H9 (cell line): ENCODE results near the gene LDB2. TPM values are rescaled to one million over a fixed set of nuclear protein-coding genes. Genes with fewer than 3 reads are reported as not detected.

Source experiments
- DNase-seq: peaks from one replicate; pipeline ENCODE4 v3.0.0-alpha.2; 2017
- H2AFZ ChIP-seq: one replicate; pipeline ENCODE4 v1.6.1; 2013; ENCODE audit warnings: mild to moderate bottlenecking, low read length, control low read depth, moderate library complexity
- H2AK5ac ChIP-seq: 2 replicates; pipeline ENCODE4 v1.6.1; 2013; ENCODE audit warnings: low read length, control low read depth, mixed read lengths; ENCODE audit not compliant: insufficient read length
- H2BK120ac ChIP-seq: one replicate; pipeline ENCODE4 v1.6.1; 2013; ENCODE audit warnings: low read depth, mild to moderate bottlenecking, low read length, control low read depth, inconsistent platforms; ENCODE audit not compliant: poor library complexity, severe bottlenecking
- H2BK12ac ChIP-seq: 2 replicates; pipeline ENCODE4 v1.6.1; 2013; ENCODE audit warnings: low read length, control low read depth, mixed read lengths, low read depth; ENCODE audit not compliant: insufficient read length
- H2BK15ac ChIP-seq: 2 replicates; pipeline ENCODE4 v1.6.1; 2013; ENCODE audit warnings: low read depth, low read length, control low read depth
- H2BK20ac ChIP-seq: one replicate; pipeline ENCODE4 v1.6.1; 2013; ENCODE audit warnings: low read depth, mild to moderate bottlenecking, low read length, control low read depth, inconsistent platforms; ENCODE audit not compliant: poor library complexity, severe bottlenecking
- H2BK5ac ChIP-seq: 2 replicates; pipeline ENCODE4 v1.6.1; 2013; ENCODE audit warnings: low read length, control low read depth, mixed read lengths; ENCODE audit not compliant: insufficient read length
- H3K14ac ChIP-seq: 2 replicates; pipeline ENCODE4 v1.6.1; 2013; ENCODE audit warnings: low read length, control low read depth; ENCODE audit not compliant: insufficient read depth
- H3K18ac ChIP-seq: 2 replicates; pipeline ENCODE4 v1.6.1; 2013; ENCODE audit warnings: low read depth, mild to moderate bottlenecking, mixed read lengths, low read length, control low read depth; ENCODE audit not compliant: insufficient read length
- H3K23ac ChIP-seq: 2 replicates; pipeline ENCODE4 v1.6.1; 2013; ENCODE audit warnings: low read length, control low read depth, mixed read lengths, low read depth; ENCODE audit not compliant: insufficient read length
- H3K23me2 ChIP-seq: 2 replicates; pipeline ENCODE4 v1.6.1; 2013; ENCODE audit warnings: low read depth, mild to moderate bottlenecking, mixed read lengths, low read length, control low read depth; ENCODE audit not compliant: insufficient read length, poor library complexity, severe bottlenecking
- H3K27ac ChIP-seq: 2 replicates; pipeline ENCODE4 v1.5.1; 2013; ENCODE audit warnings: low read length, control low read depth, mixed read lengths, low read depth; ENCODE audit not compliant: insufficient read length
- H3K27me3 ChIP-seq: 2 replicates; pipeline ENCODE4 v1.6.1; 2013; ENCODE audit warnings: low read length, control low read depth, inconsistent platforms; ENCODE audit not compliant: insufficient read depth
- H3K4ac ChIP-seq: 2 replicates; pipeline ENCODE4 v1.6.1; 2013; ENCODE audit warnings: low read depth, mild to moderate bottlenecking, control low read depth, inconsistent platforms, low read length, moderate library complexity
- H3K4me1 ChIP-seq: 2 replicates; pipeline ENCODE4 v1.6.1; 2013; ENCODE audit warnings: low read length, control low read depth, inconsistent platforms; ENCODE audit not compliant: insufficient read depth
- H3K4me2 ChIP-seq: 2 replicates; pipeline ENCODE4 v1.6.1; 2013; ENCODE audit warnings: low read length, control low read depth, mixed read lengths; ENCODE audit not compliant: insufficient read length, insufficient read depth
- H3K56ac ChIP-seq: 2 replicates; pipeline ENCODE4 v1.6.1; 2013; ENCODE audit warnings: low read depth, mild to moderate bottlenecking, mixed read lengths, low read length, control low read depth; ENCODE audit not compliant: insufficient read length
- H3K79me1 ChIP-seq: 2 replicates; pipeline ENCODE4 v1.6.1; 2013; ENCODE audit warnings: low read depth, mild to moderate bottlenecking, moderate library complexity, low read length, control low read depth, inconsistent platforms; ENCODE audit not compliant: insufficient read depth, poor library complexity, severe bottlenecking
- H3K79me2 ChIP-seq: 2 replicates; pipeline ENCODE4 v1.6.1; 2013; ENCODE audit warnings: low read length, control low read depth, inconsistent platforms; ENCODE audit not compliant: insufficient read depth
- H3K9ac ChIP-seq: 2 replicates; pipeline ENCODE4 v1.6.1; 2013; ENCODE audit warnings: low read length, control low read depth, mixed read lengths; ENCODE audit not compliant: insufficient read length; ENCODE audit errors: extremely low read depth
- H3K9me3 ChIP-seq: one replicate; pipeline ENCODE4 v1.6.1; 2013; ENCODE audit warnings: low read depth, low read length, inconsistent platforms; ENCODE audit not compliant: control insufficient read depth
- H3T11ph ChIP-seq: one replicate; pipeline ENCODE4 v1.6.1; 2013; ENCODE audit warnings: mild to moderate bottlenecking, low read length, control low read depth, inconsistent platforms
- H4K20me1 ChIP-seq: one replicate; pipeline ENCODE4 v1.6.1; 2013; ENCODE audit not compliant: control insufficient read depth, insufficient read length, insufficient read depth
- H4K5ac ChIP-seq: 2 replicates; pipeline ENCODE4 v1.6.1; 2013; ENCODE audit warnings: low read depth, mild to moderate bottlenecking, mixed read lengths, low read length, control low read depth; ENCODE audit not compliant: insufficient read length
- H4K8ac ChIP-seq: replicated peaks from 2 replicates; pipeline ENCODE4 v1.6.1; 2013; ENCODE audit warnings: low read length, control low read depth, mixed read lengths, low read depth; ENCODE audit not compliant: insufficient read length
- H4K91ac ChIP-seq: 2 replicates; pipeline ENCODE4 v1.6.1; 2013; ENCODE audit warnings: low read depth, mild to moderate bottlenecking, moderate library complexity, mixed read lengths, low read length, control low read depth; ENCODE audit not compliant: insufficient read length
- H3K27ac Mint-ChIP-seq, 3 experiments: 2 replicates in 2 of 3; 3 replicates in 1 of 3; pipeline ENCODE4 v1.8.0; 2020 to 2021; ENCODE audit warnings: mixed read lengths in 3 of 3, mild to moderate bottlenecking in 1 of 3, moderate library complexity in 1 of 3
- H3K27me3 Mint-ChIP-seq: 2 replicates; pipeline ENCODE4 v1.8.0; 2021; ENCODE audit warnings: low read depth, mild to moderate bottlenecking, moderate library complexity, mixed read lengths
- H3K36me3 Mint-ChIP-seq, 3 experiments: 2 replicates in 2 of 3; 3 replicates in 1 of 3; pipeline ENCODE4 v1.8.0; 2020 to 2021; ENCODE audit warnings: low read depth in 3 of 3, mixed read lengths in 3 of 3; ENCODE audit not compliant: insufficient read depth in 1 of 3
- H3K4me1 Mint-ChIP-seq, 2 experiments: 2 replicates each; pipeline ENCODE4 v1.8.0; 2020; ENCODE audit warnings: mixed read lengths in 2 of 2
- H3K4me3 Mint-ChIP-seq, 2 experiments: 2 replicates in 1 of 2; 3 replicates in 1 of 2; pipeline ENCODE4 v1.8.0; 2020 to 2021; ENCODE audit warnings: mild to moderate bottlenecking in 2 of 2, mixed read lengths in 2 of 2, moderate library complexity in 1 of 2
- H3K9me3 Mint-ChIP-seq, 2 experiments: 2 replicates in 1 of 2; 3 replicates in 1 of 2; pipeline ENCODE4 v1.8.0; 2020; ENCODE audit warnings: mild to moderate bottlenecking in 2 of 2, mixed read lengths in 2 of 2, moderate library complexity in 1 of 2
- WGBS: extraction: QIAGEN DNeasy Blood & Tissue Kit; methylation state at CpG from one replicate; pipeline ENCODE4 v1.1.7; 2013; ENCODE audit warnings: missing lambda C conversion rate, low lambda C conversion rate, mixed read lengths; ENCODE audit not compliant: insufficient read length; ENCODE audit errors: extremely low coverage; 5-methylcytosine and 5-hydroxymethylcytosine counted together
- total RNA-seq: library from RNA; stranded (reverse); gene quantifications from 2 replicates; pipeline ENCODE4 v1.2.1, GENCODE V29; 2021
- TF ChIP-seq, protein P1 (sequence below): fragments of 200-600 bp; sonication (generic); conservative IDR thresholded peaks from 3 replicates; pipeline ENCODE4 v1.8.0; 2021; ENCODE audit warnings: antibody characterized with exemption, mild to moderate bottlenecking

The LDB2 gene
- total RNA-seq, 1 experiment from 2014 or later = 22.5 TPM

DNA sequence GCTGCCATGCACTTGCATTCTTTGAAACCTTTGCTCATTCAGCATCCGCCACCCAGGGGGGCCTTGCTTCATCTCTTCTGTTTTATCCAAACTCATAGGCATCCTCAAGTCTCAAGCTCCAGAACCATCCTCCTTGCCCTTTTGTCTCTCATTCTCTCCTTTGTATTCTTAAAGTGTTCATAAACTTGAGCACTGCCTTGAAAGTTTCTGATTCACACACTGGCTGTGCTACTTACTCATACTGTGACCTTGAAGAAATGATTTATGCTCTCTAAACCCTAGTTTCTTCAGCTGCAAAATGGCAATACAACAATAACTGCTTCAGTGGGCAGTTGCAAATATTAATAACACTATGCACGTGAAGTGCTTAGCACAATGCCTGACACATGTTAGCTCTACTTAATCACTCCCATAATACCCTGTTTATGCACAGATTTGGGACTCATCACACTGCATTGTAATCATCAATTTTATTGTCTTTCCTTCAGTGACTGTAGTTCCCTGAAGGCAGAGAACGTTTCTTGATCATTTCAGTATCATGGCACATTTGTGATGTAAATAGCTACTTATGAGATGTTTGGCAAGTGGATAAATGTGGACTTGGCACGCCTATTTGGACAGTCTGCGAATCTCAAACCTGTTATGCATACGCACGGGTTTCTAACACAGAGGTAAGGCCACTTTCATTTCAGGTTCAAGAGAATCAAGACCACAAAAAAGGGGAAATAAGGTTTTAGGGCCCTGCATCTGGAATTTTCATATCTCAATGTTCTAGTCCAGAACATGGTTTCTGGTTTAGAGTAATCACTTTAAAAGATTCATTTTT lies 291.0 kb downstream of the LDB2 start:
- Histone ChIP-seq H3K56ac (no peak overlapping the region), H3K4me1 (peaks cover 15% of the 10 kb centered on the region), H3K27me3 (no peaks in the 10 kb centered on the region), H4K8ac (no peak overlapping the region), H2BK20ac (no peak overlapping the region), H2AK5ac (no peak overlapping the region), H3K79me2 (no peaks in the 10 kb centered on the region), H3K4ac (no peak overlapping the region), H3K9ac (no peak overlapping the region), H4K5ac (no peak overlapping the region), H3K79me1 (no peaks in the 10 kb centered on the region), H4K91ac (no peak overlapping the region), H2BK120ac (no peak overlapping the region), H3K18ac (no peak overlapping the region), H4K20me1 (no peaks in the 10 kb centered on the region), H2BK5ac (no peak overlapping the region), H3K23me2 (no peaks in the 10 kb centered on the region), H3K23ac (no peak overlapping the region), H3T11ph (no peak overlapping the region), H3K27ac (no peak overlapping the region), H3K4me2 (no peak overlapping the region), H2BK12ac (no peak overlapping the region), H3K14ac (no peak overlapping the region), H2BK15ac (no peak overlapping the region), H3K9me3 (no peaks in the 10 kb centered on the region), H2AFZ (no peak overlapping the region)
- Mint-ChIP-seq H3K4me3 (no peak overlapping the region), H3K9me3 (peaks cover 0 to 4% of the 10 kb centered on the region in 2 experiments; a peak in 1 of 5 replicates), H3K4me1 (peaks cover 45 to 50% of the 10 kb centered on the region in 2 experiments), H3K36me3 (peaks cover 0 to 9% (median 3%) of the 10 kb centered on the region in 3 experiments; a peak in 3 of 7 replicates), H3K27me3 (no peaks in the 10 kb centered on the region), H3K27ac (no peak overlapping the region)
- TF ChIP-seq, protein P1, sequence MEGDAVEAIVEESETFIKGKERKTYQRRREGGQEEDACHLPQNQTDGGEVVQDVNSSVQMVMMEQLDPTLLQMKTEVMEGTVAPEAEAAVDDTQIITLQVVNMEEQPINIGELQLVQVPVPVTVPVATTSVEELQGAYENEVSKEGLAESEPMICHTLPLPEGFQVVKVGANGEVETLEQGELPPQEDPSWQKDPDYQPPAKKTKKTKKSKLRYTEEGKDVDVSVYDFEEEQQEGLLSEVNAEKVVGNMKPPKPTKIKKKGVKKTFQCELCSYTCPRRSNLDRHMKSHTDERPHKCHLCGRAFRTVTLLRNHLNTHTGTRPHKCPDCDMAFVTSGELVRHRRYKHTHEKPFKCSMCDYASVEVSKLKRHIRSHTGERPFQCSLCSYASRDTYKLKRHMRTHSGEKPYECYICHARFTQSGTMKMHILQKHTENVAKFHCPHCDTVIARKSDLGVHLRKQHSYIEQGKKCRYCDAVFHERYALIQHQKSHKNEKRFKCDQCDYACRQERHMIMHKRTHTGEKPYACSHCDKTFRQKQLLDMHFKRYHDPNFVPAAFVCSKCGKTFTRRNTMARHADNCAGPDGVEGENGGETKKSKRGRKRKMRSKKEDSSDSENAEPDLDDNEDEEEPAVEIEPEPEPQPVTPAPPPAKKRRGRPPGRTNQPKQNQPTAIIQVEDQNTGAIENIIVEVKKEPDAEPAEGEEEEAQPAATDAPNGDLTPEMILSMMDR = no peak
- no peak for DNase-seq
- WGBS = no CpG with 5 or more reads among the region's 7 CpGs
